Jurkat, Clone E6-1 (cell line): ENCODE results near the gene CPM.
"Not testable (repeated sequence)": the region's sequence is repeated elsewhere in the genome, so short reads cannot be mapped to it uniquely, and the experiment has no call there.

ENCODE experiments used
- DNase-seq: peaks from one replicate; pipeline ENCODE4 v3.0.0-alpha.2; 2011; ENCODE audit warnings: low read depth, low spot score
- H3K4me3 ChIP-seq: 2 replicates; pipeline ENCODE4 v1.5.1; 2011; ENCODE audit warnings: mild to moderate bottlenecking, low read length, control low read depth, moderate library complexity

CPM gene

DNA sequence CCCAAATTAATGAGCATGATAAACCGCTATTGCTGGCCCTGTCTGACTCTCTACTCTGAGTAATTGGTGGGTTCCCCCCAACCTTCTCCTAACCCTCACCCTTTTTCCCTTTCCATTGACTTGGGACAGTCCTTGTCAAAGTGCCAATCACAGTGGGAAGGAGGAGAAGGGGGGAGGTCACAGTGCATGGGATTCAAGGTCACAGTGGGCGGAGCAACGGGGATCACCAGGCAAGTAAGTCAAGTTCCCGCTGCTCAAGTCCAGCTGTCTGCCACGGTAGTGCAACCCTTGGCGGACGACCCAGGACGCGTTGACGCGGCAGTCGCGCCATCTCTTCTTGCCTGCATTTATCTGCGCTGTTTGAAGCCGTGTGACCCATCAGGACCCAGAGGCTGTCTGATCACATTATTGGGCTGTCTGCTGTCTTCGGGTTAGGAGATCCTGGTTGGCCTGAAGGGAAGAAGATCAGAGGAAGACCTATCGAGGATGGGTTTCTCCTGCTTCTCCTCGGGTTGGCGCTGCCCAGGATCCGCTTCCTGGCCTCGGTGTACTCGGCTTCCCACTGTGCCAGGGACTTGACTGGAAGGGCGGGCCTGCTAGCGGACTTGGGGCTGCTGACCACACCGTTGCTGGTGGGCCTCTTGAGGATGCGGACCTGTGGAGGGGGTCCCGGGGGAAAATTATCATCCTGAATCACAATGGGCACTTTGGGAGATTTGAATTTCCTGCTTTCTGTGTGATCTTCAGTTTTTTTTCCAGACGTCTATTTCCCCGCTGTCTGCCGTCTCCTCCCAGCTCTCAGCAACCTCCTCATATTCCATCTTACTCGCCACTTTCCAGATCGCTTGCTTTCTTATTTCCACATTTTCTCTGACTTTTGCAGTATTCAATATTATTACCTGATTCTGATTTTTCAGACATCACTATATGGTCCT, 128.0 kb downstream of the CPM start:
- DNase-seq = no peak
- H3K4me3 ChIP-seq = no peak overlapping the region

DNA sequence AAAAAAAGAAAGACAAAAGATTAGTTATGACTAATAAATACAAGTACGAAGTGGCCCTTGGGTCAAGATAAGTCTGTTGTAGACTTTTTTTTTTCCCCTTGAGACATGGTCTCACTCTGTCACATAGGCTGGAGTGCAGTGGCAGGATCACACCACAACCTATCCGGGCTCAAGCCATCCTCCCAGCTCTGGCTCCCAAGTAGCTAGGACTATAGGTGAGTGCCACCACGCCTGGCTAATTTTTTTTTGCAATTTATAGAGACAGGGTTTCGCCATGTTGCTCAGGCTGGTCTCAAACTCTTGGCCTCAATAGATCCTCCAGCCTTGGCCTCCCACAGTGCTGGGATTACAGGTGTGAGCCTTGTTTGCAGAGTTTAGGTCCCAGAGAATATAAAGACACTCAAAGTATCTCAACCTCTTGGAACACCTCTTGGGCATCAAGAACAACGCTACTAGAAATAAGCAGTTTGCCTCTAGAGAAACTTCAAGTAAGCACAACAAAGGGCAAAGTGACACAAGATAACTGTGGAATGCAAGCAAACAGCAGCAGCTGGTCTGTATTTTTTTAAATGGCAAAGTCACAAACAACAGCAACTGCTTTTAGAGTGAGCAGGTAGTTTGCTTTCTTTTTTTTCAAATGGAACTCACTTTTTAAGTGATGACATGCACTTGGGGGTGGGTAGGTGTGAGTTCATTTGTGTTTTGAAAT, 128.9 kb downstream of the CPM start:
- H3K4me3 ChIP-seq = no peak overlapping the region
- no peak for DNase-seq

DNA sequence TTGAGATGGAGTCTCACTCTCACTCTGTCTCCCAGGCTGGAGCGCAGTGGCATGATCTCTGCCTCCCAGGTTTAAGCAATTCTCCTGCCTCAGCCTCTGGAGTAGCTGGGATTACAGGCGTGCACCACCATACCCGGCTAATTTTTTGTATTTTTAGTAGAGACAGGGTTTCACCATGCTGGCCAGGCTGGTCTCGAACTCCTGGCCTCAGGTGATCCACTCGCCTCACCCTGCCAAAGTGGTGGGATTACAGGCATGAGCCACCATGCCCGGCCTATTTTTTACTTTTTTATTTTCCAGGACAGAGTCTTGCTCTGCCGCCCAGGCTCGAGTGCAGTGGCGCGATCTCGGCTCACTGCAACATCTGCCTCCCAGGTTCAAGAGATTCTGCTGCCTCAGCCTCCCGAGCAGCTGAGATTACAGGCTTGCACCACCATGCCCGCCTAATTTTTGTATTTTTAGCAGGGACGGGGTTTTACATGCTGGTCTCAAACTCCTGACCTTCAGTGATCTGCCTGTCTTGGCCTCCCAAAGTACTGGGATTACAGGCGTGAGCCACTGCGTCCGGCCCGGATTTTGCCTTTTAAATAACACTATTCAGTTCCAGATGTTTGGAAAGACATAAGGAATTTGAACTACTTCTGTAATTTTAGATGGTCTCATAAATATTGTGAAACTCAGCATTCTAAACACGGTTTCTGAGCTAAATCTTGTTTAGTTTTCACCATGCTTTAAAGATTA, 129.9 kb downstream of the CPM start:
- not testable (repeated sequence) for DNase-seq

DNA sequence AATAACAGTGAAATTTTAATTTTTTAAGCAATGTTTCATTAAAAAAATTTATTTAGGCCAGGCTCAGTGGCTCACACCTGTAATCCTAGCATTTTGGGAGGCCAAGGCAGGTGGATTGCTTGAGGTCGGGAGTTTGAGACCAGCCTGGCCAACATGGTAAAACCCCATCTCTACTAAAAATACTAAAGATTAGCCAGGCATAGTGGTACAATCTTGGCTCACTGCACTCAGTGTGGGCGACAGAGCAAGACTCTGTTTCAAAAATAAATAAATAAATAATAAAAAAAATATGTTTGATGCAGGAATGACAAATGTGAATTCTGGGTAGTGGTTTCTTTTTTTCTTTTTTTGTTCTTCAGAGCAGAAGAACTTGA, 130.6 kb downstream of the CPM start:
- H3K4me3 ChIP-seq, DNase-seq: not testable (repeated sequence)

More for the DNA sequence above, 129.9 kb downstream of the CPM start:
- H3K4me3 ChIP-seq = not testable (repeated sequence)
